IPS DF 19.7 (cell line): ENCODE data around the gene HOXA11.

Source experiments
- DNase-seq: peaks from one replicate; pipeline ENCODE4 v3.0.0-alpha.2; 2013; ENCODE audit warnings: low read depth, low spot score

The HOXA11 gene

GRCh38 chr7:27158436-27159265 lies 26.4 kb downstream of the HOXA11 start:
- DNase-seq: no peak

DNA sequence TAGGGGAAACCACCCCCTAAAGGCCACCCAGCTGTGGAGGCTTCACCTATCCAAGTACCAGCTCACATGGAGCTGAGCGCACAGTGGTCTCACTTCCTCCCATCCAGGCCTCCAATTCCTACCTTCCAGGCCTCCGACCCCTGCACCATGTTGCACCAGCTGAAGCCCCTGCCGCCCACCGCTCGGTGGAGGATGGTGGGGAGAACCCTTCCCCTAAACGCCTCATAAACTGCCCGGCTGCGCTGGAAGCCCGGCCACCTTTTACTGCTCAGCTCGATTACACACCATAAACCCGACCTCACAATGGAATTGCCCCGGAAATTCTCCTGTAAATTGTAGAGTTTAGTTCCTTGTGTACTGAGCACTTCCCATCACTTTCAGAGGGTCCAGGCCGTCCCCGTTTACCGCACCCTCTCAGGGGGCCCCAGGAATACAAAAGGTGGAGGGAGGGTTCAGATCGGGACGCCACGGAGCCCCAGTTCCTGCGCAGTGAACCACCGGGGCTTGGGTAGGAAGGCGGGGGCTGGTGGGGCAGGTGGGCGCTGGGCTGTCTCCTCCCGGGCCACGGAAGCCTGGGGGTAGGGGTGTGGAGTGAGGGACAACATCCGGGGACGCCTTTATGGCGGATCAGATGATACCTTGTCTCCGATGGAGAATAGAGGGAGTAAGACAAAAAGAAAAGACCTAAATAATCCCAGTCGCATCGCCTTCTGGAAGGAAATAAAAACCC lies 27.2 kb downstream of the HOXA11 start:
- no peak for DNase-seq

DNA sequence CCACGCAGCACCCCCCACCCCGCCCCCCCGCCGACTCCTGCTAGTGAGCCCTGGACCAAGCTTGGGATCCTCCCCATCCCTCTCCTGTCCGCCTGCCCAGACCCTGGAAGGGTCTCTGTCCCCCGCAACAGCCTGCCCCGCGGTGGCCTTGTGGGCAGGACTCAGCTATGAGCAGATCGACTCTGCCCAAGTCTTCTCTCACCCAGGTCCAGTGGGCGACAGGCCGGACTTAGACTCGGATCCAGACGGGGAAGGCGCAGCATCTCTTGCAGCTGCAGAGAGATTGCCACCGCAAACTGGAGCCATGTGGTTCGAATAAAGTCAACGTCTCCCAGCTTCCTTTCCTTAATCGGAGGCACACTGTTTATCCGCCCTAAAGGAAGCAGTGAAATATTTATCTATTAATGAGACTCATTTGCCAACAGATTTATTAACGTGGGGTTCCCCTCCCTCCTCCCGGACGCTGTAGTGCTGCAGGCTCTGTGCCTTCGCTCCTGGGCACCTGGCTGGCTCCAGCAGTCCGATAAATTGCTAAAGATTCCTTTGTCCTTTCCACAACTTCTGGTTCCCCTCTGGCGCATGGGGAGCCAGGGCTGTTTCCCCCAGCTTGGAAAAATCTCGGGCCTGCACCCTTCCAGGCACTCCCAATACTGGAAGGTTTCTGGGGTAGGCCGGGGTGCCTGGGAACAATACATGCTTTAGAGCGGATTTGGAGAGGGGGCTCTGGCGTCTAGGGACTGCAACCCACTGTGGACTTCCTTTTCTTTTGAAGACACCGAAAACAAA lies 27.9 kb downstream of the HOXA11 start:
- no peak for DNase-seq

DNA sequence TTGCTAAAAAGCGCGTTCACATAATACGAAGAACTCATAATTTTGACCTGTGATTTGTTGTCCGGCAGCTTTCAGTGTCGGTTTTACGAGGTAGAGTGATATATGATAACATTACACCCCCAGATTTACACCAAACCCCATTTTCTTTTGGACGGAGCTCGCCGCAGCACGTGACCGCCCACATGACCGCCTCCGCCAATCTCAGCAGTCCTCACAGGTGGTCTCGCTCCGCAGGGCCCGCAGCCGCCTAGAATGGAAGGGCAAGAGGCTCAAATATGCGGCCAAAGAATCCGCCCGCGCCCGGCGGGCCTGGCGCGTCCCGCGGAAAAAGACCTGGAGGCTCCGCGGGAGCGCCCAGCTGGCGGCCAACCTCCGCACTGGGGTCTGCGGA lies 28.5 kb downstream of the HOXA11 start, which contains the start of gene HOXA7:
Gene HOXA7, minus strand, starts transcription at position 168 of the 391 bp plus-strand sequence. Its CDS starts 130 bp downstream, at position 38.
- DNase-seq: no peak

- DNase-seq: no peak
Observed at GRCh38 chr7:27155816-27156507, 29.1 kb downstream of the HOXA11 start.

- no peak for DNase-seq
Observed at GRCh38 chr7:27154901-27155815, 29.9 kb downstream of the HOXA11 start.

DNA sequence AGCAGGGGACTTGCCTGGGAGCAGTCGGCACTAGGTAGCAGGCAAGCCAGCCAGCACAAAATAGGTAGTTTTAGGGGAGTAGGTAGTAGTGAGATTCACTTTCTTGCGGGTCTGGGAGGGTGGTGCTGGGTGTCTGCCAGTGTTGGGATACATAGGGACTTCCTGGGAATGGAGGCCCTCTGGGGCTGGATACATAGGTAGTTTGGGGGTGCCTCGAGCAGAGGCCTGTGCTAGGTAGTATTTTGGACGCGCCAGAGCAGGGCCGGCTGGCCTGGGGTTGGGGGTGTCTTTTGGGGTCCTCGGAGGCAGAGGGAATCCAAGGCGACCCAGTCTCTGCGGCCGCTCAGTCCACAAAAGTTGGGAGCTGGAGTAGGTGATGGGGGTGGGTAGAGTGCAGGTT lies 30.7 kb downstream of the HOXA11 start:
- DNase-seq: no peak

- DNase-seq: no peak
Observed at GRCh38 chr7:27153526-27153925, 31.5 kb downstream of the HOXA11 start.

GRCh38 chr7:27152816-27153442 lies 32.1 kb downstream of the HOXA11 start:
- no peak for DNase-seq

GRCh38 chr7:27151931-27152815 lies 32.9 kb downstream of the HOXA11 start, which contains the start of gene HOXA3:
TSS of gene HOXA3 (minus strand) at chr7:27152583. CDS start at chr7:27110640, 41,943 bp downstream.
- no peak for DNase-seq

GRCh38 chr7:27151341-27151930 lies 33.6 kb downstream of the HOXA11 start:
- DNase-seq: no peak

- DNase-seq: no peak
Observed at GRCh38 chr7:27150568-27151340, 34.3 kb downstream of the HOXA11 start.

- no peak for DNase-seq
Observed at GRCh38 chr7:27149842-27150567, 35.0 kb downstream of the HOXA11 start.

DNA sequence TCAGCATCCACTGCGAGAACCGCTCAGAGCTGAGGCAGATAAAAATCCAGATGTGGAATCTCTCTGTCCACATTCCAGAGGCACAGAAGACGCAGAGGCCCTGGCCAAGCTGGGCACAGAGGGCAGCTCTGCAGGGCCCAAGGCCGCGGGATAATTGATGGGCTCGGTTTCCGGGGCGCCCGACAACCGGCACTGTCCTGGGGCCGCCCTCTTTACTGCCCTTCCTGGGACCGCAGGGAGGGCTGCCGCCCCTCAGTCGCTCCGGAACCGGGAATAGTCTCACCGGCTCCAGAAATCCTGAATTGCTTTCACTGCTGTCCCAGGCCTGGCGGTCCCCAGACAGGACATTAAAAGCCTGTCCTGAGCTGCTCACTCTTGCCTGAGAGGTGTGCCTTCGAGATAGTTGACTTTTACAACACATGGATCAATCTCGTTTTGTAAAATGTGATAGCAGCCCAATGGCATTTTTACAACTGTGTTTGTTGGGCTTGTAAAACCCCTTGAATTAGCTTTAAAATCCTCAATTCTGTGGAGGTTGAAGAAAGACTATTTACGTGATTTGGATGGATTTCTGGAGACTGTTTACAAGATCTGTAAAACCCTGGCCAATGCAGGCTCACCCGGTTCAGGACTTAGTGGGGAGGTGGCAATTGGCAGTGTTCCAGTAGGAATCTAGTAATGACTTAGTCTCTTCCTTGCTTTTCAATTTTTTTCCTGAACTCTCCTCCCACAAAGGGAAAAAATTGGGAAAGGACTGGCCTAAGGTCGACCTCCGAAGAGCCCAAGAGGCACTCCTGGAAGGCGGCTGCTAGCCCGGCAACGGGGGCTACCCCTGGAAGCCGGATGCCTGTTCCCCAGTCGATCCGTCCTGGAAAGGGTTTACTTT lies 36.0 kb downstream of the HOXA11 start:
- no peak for DNase-seq

DNA sequence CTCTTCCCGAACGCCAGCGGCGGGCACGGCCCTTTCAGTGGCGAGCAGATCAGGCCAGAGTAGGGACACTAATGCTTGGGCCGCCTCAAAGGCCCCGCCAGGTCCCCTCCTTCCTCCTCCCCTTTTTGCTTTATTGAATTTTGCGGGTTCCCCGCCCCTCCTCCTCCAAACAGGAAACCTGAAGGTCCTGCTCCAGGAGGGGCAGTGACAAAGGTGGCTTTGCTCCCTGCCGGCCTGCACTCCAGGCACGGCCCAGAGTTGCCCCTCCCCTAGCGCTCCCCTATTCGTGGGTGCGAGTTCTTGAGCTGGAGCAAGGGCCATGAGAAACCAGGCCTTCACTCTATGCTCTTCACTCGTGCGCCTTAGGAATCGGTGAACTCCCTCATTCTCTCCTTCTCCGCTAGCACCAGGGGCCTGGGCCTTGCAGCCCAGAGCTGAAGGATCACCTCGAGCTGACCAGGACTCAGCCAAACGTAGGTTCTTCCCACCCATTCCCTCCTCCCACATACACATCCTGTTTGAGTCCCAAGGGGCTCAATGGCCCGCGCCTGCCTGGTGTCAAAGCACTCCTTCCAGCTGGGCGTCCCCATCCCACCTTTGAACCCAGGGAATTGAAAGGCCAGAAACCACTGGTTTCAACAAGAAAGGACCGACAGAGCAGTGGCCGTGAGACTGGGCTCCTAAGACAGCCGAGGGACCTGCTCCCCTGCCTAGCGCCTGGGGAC lies 36.8 kb downstream of the HOXA11 start:
- no peak for DNase-seq
